Inflammatory macrophage treated with lipopolysaccharide for 1 hour (primary cell): ENCODE data around the gene CNTNAP2.

Source experiments
- DNase-seq, 2 donors: peaks; one replicate each; pipeline ENCODE4 v3.0.0-alpha.2; 2020 to 2022

Gene CNTNAP2

GRCh38 chr7:147519062-147519461 lies 1402.5 kb downstream of the CNTNAP2 start:
- no peak for DNase-seq

- DNase-seq: no peak
Measured at GRCh38 chr7:147523056-147523455, 1406.5 kb downstream of the CNTNAP2 start.

- no peak for DNase-seq
Measured at GRCh38 chr7:147524726-147525250, 1408.2 kb downstream of the CNTNAP2 start.

- no peak for DNase-seq
Measured at GRCh38 chr7:147525325-147525724, 1408.7 kb downstream of the CNTNAP2 start.

GRCh38 chr7:147535701-147536111 lies 1419.1 kb downstream of the CNTNAP2 start:
- DNase-seq: no peak

GRCh38 chr7:147539685-147540084 lies 1423.1 kb downstream of the CNTNAP2 start:
- DNase-seq: no peak

- DNase-seq: no peak
Measured at GRCh38 chr7:147540743-147541142, 1424.1 kb downstream of the CNTNAP2 start.

- DNase-seq: no peak
Measured at GRCh38 chr7:147541261-147541660, 1424.7 kb downstream of the CNTNAP2 start.

GRCh38 chr7:147547252-147547897 lies 1430.8 kb downstream of the CNTNAP2 start:
- no peak for DNase-seq

- DNase-seq: no peak
Measured at GRCh38 chr7:147556317-147556716, 1439.7 kb downstream of the CNTNAP2 start.

GRCh38 chr7:147563669-147564068 lies 1447.1 kb downstream of the CNTNAP2 start:
- no peak for DNase-seq

GRCh38 chr7:147564786-147565476 lies 1448.3 kb downstream of the CNTNAP2 start:
- DNase-seq: no peak

- DNase-seq: no peak
Measured at GRCh38 chr7:147567043-147567442, 1450.4 kb downstream of the CNTNAP2 start.

- DNase-seq: no peak
Measured at GRCh38 chr7:147569116-147569913, 1452.7 kb downstream of the CNTNAP2 start.

- DNase-seq: no peak
Measured at GRCh38 chr7:147570390-147570789, 1453.8 kb downstream of the CNTNAP2 start.

GRCh38 chr7:147571436-147572185 lies 1455.0 kb downstream of the CNTNAP2 start:
- DNase-seq: no peak

- DNase-seq: no peak
Measured at GRCh38 chr7:147578196-147578595, 1461.6 kb downstream of the CNTNAP2 start.

- no peak for DNase-seq
Measured at GRCh38 chr7:147579148-147579547, 1462.5 kb downstream of the CNTNAP2 start.

GRCh38 chr7:147584771-147585193 lies 1468.2 kb downstream of the CNTNAP2 start:
- DNase-seq: no peak

- no peak for DNase-seq
Measured at GRCh38 chr7:147586110-147586509, 1469.5 kb downstream of the CNTNAP2 start.

- no peak for DNase-seq
Measured at GRCh38 chr7:147586526-147586925, 1469.9 kb downstream of the CNTNAP2 start.

- DNase-seq: no peak
Measured at GRCh38 chr7:147593271-147594057, 1476.9 kb downstream of the CNTNAP2 start.
